ENCODE data around the gene GTF2H1.
"Not testable (repeated sequence)": the region's sequence is repeated elsewhere in the genome, so short reads cannot be mapped to it uniquely, and the experiment has no call there.

The GTF2H1 gene

DNA sequence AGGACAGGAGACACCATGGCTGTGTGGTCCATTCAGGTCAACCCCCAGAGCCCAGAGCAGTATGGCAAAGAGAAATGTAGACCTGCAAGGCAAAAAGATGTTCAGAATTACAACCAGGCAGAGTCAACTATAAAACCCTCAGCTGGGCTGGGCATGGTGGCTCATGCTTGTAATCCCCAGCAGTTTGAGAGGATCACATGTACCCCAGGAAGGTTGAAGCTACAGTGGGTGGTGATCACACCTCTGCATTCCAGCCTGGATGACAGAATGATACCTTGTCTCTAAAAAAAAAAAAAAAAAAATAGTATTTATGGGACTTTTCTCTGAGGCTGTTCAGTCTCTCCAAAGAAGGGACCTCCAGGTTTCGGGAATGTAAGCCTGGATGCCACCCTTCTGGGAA lies 53.6 kb downstream of the GTF2H1 start:
- no peak for DNase-seq (ENCODE audit: low spot score)

DNA sequence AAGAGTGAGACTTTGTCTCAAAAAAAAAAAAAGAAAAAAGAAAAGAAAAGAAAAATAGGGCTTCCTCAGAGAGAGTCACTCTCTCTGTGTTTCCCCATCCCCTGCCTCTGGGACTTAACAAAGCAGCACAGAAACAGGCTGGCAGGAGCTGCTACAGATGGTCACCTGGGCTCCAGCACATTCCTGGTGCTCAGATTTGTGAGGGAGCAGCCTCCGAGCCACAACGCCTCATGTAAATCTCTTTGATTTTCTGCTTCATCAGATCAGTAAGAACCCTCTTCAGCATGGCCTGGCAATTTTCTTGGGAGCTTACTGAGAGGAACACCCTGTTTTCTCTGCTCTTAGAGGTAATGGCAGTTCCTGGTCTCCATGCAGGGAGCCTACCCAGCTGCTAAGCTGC lies 56.8 kb downstream of the GTF2H1 start:
- DNase-seq (ENCODE audit: low spot score), result no peak

DNA sequence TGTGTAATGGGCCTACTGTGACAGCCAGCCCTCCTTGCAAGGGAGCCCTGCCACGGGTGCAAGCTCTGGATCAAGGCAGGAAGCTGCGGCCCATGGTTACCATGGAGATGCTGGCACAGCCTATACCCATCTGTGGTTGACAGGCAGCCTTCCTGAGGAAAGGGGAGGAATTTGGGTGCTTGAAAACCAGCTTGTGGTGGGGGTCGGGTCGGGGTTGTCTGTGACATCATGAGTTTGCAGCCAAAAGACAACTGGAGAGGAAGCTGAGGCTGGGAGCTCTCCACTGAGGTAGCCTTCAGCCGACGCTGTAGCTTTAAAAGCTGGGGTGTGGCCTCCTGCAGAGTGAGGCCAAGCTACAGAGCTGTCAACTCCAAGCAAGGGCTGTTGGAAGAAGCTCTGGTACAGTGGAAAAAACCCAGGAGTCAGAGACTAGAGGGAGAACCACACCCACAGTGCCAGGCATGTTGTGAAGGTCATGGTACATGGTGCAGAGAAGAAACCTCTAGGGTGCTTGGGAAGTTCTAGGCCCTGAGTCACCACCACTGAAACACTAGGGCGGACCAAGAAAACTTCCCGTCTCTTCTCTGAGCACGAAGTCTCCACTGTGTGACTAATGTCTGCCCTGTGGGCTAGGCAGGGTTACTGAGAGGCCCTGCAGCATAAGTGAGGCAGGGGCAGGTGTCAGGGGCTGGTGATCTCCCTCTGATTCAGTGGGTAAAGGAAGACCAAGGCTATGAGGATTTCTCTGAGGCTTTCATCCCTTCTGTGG lies 61.2 kb downstream of the GTF2H1 start:
- DNase-seq (ENCODE audit: low spot score), result no peak

DNA sequence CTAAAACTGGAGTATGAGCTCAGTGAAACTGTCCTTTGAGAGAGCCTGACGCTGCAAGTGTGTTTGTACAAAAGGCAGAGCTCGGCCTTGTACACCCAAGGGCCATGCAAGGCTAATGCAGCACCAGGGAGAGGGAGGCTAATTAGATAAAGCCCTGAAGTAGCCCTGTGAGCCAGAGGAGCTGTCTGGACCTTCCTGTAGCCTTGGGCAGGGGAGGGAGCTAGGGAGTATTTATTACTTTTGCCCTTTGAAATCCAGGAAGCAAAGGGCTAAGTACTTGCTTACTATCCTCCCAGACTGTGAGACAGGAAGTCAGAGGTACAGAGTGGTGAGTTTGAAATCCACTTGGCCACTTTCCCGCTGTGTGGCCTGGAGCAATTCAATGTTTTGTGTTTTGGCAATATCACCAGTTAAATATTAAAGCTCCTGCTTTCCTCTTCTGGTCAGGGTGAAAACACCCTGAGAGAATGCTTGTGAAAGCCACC lies 61.8 kb downstream of the GTF2H1 start:
- peak; percentile 5 for DNase-seq (ENCODE audit: low spot score)

DNA sequence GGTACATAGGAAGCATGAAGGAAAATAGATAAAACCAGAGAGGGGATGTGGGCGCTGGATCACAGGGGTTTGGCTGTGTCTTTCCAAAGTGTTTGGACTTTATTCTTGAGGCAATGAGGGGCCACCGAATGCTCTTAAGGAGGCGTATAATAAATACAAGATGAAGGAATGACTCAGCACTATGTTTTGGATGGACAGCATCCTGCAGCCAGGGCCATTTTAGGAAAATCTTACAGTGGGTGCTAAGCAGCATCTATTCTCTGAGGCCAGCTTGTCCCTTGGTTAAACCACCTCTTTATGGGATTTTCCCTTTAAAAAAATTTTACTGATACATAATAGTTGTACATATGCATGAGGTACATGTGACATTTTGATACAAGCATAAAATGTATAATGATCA lies 67.7 kb downstream of the GTF2H1 start:
- no peak for DNase-seq (ENCODE audit: low spot score)

DNA sequence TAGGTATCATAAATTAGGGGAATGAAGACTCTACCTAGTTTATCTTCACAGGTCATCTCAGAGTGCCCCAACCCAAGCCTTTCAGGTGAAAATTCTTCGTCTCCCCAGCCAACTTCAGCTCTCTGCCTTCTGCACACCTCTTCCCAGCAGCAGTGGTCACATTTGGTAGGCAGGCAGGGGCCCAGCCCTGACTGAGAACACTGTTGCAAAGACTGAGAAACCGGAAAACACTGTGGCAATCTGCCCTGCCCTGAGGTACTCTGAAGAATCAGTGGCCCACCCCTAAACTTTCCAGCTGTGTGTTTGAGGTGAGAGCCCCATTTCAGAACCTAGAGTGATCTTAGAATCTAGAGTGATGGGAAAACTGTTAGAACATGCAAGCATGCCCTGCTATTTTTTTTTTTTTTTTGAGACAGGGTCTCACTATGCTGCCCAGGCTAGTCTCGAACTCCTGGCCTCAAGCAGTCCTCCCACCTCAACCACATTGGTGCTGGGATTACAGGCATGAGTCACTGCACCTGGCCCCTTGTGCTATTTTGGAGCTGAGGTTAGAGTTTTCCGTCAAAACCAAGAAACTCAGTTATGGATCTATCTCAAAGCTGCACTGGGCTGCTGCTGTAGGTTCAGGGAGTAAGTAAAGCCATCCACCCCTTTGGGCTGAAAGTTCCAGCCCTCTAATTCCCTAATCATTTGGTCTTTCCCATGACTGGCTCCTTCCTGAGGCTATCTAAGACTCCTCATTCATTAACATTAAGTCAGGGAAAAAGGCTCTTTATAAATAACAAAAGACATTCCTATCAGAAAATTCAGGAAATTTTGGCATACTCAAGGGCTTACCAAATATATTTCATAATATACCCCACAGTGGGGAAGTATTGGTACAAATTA lies 70.3 kb downstream of the GTF2H1 start:
- no peak for DNase-seq (ENCODE audit: low spot score)

DNA sequence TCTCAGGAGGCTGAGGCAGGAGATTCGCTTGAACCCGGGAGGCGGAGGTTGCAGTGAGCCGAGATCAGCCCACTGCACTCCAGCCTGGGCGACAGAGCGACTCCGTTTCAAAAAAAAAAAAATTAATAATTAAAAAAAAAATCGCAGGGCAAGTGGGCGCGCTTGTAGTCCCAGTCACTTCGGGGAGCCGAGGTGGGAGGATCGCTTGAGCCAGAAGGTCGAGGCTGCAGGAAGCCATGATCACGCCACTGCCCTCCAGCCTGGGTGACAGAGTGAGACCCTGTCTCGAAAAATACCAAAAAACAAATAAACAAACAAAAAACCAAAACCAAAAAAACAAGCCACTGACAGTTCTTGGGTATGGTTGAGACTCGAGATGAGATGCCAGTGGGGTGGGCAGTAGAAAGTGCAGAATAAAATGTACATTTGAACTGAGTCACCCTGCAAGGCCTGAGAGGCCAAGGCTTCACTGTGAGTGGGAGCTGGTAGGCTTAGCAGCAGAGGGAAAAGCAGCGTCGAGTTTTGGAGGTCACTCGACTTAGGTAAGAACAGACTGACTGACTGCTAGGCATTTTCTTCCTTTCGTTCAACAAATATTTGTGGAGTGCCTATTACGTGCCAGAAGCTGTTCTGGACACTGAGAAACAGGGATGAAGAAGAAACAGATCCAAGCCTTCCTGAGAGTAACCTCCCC lies 71.4 kb downstream of the GTF2H1 start:
- no peak for DNase-seq (ENCODE audit: low spot score)

DNA sequence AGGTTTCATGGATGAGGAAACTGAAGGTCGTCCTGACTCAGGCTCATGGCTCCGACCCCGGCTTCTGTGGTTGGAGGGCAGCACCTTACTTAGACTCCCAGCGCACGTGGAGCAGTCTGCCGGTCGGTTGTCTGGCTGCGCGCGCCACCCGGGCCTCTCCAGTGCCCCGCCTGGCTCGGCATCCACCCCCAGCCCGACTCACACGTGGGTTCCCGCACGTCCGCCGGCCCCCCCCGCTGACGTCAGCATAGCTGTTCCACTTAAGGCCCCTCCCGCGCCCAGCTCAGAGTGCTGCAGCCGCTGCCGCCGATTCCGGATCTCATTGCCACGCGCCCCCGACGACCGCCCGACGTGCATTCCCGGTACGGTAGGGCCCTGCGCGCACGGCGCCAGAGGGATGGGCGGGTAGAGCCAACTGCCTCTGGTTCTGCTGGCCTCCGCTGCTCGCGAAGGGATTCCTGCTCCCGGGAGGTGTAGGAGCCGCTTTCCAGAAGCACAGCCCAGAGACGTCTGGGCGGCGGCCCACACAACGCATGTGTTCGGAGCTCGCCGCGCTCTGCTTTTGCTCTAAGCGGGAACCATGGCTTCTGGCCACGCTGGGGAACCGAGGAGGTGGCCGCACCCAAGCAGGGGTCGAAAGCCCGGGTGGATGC lies 72.0 kb downstream of the GTF2H1 start, which contains the start of gene LDHA:
Gene LDHA, plus strand, starts transcription at position 289 of the 653 bp plus-strand sequence. CDS start 2,280 bp downstream, outside the sequence.
- DNase-seq (ENCODE audit: low spot score), result peak; percentile 87

DNA sequence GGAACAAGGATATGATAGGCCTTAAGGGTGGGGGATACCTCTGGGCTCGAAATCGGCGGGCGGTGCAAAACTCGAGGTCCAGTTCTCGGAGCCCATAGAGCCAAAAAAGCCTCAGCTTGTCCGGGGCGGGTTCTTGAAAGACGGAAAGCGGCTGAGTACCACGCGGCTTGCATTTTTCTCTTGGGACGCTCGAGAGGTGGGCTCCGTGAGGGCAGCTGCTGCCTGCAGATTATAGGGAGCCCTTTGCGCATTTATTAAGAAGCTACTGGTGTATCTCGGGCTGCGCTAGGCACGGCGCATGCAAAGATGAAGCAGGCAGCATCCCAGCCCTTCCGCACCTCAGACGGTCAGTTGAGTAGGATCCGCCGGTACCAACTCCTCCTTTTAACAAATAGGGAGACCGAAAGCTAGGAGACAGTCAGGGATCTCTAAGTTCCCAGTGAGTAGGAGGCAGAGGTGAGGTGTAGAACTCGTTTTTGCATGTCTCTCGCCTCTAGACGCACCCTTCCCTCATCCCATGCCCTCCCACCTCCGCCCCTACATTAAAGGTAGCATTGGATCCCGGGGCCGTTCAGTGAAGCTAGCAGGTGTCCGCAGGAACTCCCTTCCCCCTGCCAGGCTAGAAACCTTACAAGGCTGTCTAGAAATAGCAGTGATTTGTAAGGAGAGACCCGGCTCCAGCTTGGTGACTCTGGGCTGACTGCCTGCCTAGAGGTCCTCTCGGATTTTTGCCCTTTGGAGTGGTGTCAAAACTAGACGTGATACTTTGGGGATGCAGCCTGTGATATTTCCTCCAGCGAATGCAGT lies 72.8 kb downstream of the GTF2H1 start:
- DNase-seq (ENCODE audit: low spot score), result peak; percentile 28

DNA sequence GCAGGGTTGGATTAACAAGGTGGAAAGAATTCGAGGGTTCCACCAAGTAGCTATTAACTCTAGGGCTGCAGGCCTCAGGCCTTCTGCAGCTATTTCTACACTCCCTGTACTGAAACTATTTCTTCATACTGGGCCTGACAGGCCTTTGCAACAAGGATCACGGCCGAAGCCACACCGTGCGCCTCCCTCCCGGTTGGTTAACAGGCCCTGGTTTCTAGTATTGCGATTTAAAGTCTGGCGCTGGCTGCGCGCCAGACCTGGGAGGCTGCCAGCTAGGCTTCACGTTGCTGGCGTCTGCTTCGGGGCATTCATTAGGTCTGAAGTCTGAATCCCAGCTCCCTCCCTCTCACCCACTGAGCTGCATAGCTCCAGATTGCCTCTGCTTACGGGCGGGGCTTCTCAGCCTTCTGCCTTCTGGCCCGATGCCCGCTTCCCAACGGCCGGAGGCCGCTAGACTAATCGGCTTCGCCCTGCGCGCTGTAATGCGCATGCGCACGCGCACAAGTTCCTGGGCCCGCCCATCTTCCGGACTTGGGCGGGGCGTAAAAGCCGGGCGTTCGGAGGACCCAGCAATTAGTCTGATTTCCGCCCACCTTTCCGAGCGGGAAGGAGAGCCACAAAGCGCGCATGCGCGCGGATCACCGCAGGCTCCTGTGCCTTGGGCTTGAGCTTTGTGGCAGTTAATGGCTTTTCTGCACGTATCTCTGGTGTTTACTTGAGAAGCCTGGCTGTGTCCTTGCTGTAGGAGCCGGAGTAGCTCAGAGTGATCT lies 73.6 kb downstream of the GTF2H1 start:
- DNase-seq (ENCODE audit: low spot score), result peak; percentile 97

DNA sequence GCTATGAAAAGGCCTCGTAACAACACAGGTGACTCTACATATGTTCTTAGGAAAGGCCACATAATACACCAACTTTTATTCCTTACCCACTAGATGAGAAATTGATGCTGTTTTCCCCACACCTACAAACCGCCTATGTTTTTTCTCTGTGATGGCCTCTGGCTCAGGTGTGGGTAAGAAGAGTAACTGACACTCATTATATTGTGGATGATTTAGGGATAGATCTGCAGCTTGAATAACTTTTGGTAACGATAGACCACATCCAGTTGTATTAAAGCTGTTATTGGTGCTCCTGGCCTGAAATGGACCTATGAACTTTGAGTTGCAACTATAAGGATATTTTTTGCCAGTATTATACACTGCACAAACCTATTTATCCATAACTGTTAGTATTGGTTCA lies 75.6 kb downstream of the GTF2H1 start:
- DNase-seq (ENCODE audit: low spot score), result no peak

DNA sequence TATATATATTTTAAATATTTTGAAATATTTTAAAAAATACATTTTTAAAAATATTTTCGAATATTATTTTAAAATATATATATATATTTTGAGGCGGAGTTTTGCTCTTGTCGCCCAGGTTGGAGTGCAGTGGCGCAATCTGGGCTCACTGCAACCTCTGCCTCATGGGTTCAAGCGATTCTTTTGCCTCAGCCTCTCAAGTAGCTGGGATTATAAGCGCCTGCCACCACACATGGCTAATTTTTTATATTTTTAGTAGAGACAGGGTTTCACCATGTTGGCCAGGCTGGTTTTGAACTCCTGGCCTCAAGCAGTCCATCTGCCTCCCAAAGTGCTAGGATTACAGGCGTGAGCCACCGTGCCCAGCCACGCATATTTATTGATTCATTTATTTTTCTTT lies 78.7 kb downstream of the GTF2H1 start:
- not testable (repeated sequence) for DNase-seq (ENCODE audit: low spot score)

DNA sequence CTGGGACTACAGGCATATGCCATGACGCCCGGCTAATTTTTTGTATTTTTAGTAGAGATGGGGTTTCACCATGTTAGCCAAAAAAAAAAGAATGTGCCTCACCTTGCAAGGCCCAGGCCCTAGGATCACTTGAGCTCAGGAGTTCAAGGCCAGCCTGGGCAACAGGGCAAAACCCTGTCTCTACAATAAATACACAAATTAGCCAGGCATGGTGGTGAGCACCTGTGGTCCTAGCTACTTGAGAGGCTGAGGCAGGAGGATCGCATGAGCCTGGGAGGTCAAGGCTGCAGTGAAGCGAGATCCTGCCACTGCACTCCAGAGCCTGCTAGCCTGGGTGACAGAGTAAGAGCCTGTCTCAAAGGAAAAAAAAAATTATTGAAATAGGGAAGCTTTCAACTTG lies 81.7 kb downstream of the GTF2H1 start:
- no peak for DNase-seq (ENCODE audit: low spot score)

DNA sequence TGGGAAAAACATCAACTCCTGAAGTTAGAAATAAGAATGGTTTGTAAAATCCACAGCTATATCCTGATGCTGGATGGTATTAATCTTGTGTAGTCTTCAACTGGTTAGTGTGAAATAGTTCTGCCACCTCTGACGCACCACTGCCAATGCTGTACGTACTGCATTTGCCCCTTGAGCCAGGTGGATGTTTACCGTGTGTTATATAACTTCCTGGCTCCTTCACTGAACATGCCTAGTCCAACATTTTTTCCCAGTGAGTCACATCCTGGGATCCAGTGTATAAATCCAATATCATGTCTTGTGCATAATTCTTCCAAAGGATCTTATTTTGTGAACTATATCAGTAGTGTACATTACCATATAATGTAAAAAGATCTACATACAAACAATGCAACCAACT lies 85.0 kb downstream of the GTF2H1 start:
- DNase-seq (ENCODE audit: low spot score), result not testable (repeated sequence)

DNA sequence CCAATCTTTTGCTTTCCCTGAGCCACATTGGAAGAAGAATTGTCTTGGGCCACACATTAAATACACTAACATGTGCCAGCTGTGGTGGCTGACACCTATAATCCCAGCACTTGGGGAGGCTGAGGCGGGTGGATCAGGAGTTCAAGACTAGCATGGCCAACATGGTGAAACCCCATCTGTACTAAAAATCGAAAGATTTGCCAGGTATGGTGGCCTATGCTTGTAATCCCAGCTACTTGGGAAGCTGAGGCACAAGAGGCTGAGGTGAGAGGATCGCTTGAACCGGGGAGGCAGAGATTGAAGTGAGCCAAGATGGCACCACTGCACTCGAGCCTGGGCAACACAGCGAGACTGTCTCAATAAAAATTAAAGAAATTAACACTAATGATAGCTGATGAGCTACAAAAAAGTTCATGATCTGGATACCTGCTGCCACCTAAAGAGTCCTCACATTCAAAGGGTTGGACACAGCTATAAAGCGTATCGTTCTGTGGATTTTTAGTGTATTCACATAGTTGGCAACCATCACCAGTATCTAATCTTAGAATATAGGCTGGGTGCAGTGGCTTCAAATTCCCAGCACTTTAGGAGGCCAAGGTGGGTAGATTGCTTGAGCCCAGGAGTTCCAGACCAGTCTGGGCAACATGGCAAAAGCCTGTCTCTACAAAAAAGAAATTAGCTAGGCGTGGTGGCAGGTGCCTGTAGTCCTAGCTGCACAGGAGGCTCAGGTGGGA lies 86.4 kb downstream of the GTF2H1 start:
- no peak for DNase-seq (ENCODE audit: low spot score)

DNA sequence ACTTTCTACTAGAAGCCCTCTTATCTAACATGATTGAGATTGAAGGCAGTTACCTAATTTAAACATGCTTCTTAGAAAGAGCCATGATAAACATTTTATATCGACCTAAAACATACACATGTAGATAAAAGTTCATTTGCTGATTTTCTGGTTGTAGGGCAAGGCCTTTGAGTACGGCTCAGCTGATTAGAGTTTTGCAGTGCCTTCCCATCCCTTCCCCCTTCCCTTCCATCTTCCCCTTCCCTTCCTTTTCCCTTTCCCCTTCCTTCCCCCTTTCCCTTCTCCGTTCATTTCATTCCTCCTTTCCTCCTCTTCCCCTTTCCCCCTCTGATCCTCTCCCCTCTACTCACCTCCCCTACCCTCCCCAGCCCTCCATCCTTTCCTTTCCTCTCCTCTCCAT lies 94.1 kb downstream of the GTF2H1 start:
- DNase-seq (ENCODE audit: low spot score), result no peak

Data from globus pallidus (tissue), 1 donor.